Left lung (tissue), 10 donors: ENCODE measurements around the gene CEBPA. TPM values are rescaled to one million over a fixed set of nuclear protein-coding genes. Genes with fewer than 3 reads are reported as not detected.
"Not testable (repeated sequence)": the region's sequence is repeated elsewhere in the genome, so short reads cannot be mapped to it uniquely, and the experiment has no call there.

ENCODE experiments used
- ATAC-seq: fragments of 200-7000 bp; cut with Tn5 transposase; one replicate; pipeline ENCODE4 v1.9.1; 2020; ENCODE audit warnings: moderate library complexity
- DNase-seq, 4 donors: peaks; one replicate each; pipeline ENCODE4 v3.0.0-alpha.2; 2013 to 2020
- H3K27ac ChIP-seq, 2 donors: fragments of 200-600 bp; sonication (generic) in 1 of 2; one replicate each; pipeline versions ENCODE4 v1.5.0 to v1.8.0; 2020 to 2021
- H3K27me3 ChIP-seq, 2 donors: fragments of 200-600 bp; sonication (generic) in 1 of 2; one replicate each; pipeline versions ENCODE4 v1.5.0 to v1.8.0; 2020 to 2021
- H3K36me3 ChIP-seq, 2 donors: fragments of 200-600 bp; sonication (generic) in 1 of 2; one replicate each; pipeline versions ENCODE4 v1.5.0 to v1.8.0; 2020 to 2021
- H3K4me1 ChIP-seq, 2 donors: fragments of 200-600 bp; one replicate each; pipeline ENCODE4 v1.8.0; 2021
- H3K4me3 ChIP-seq, 2 donors: fragments of 200-600 bp; sonication (generic) in 1 of 2; one replicate each; pipeline versions ENCODE4 v1.5.0 to v1.8.0; 2020 to 2021; ENCODE audit warnings: mild to moderate bottlenecking in 1 of 2
- H3K9me3 ChIP-seq, 2 donors: fragments of 200-600 bp; sonication (generic) in 1 of 2; one replicate each; pipeline versions ENCODE4 v1.5.0 to v1.8.0; 2020 to 2021
- intact Hi-C, 2 donors: fragments of 100-400 bp; cut with DNase I; formaldehyde crosslinking; loops; one replicate each; pipeline versions ENCODE4 v1.11.2 to v1.14.2; 2022
- polyA plus RNA-seq, 6 donors: library from polyadenylated mRNA; unstranded; fragments of 120-200 nt; gene quantifications; one replicate each; pipeline ENCODE4 v1.2.1, GENCODE V29; 2013; ENCODE audit not compliant: insufficient read length in 6 of 6
- total RNA-seq, 2 donors: library from RNA; stranded (reverse); fragmentation: NEBNext Ultra II Directional; extraction: Animal tissue kit (Norgen Biotek cat#: 25700); gene quantifications; one replicate each; pipeline ENCODE4 v1.2.1, GENCODE V29; 2021
- TF ChIP-seq, protein P1 (sequence below), 2 donors: fragments of 200-600 bp; sonication (generic) in 1 of 2; IDR thresholded peaks; one replicate each; pipeline versions ENCODE4 v1.5.0 to v1.8.0; 2021; ENCODE audit warnings: antibody characterized with exemption in 2 of 2
- donor health status: DM: no; HTN: yes; CAD: no.
- donor health status: DM: no; HTN: no; CAD: no.

The CEBPA gene
- total and polyA plus RNA-seq, 8 donors, result 11.2 to 93.8 (median 16.5) TPM

GRCh38 chr19:33317517-33317916 lies 15.2 kb upstream of the CEBPA start:
- H3K4me3 ChIP-seq, result no peak overlapping the region
- no peaks in the 10 kb centered on the region for H3K27me3 ChIP-seq
- ATAC-seq (no peak), DNase-seq (no peak)
- no peaks in the 10 kb centered on the region for H3K4me1 ChIP-seq
- no peak overlapping the region for H3K27ac ChIP-seq
- TF ChIP-seq, protein P1, sequence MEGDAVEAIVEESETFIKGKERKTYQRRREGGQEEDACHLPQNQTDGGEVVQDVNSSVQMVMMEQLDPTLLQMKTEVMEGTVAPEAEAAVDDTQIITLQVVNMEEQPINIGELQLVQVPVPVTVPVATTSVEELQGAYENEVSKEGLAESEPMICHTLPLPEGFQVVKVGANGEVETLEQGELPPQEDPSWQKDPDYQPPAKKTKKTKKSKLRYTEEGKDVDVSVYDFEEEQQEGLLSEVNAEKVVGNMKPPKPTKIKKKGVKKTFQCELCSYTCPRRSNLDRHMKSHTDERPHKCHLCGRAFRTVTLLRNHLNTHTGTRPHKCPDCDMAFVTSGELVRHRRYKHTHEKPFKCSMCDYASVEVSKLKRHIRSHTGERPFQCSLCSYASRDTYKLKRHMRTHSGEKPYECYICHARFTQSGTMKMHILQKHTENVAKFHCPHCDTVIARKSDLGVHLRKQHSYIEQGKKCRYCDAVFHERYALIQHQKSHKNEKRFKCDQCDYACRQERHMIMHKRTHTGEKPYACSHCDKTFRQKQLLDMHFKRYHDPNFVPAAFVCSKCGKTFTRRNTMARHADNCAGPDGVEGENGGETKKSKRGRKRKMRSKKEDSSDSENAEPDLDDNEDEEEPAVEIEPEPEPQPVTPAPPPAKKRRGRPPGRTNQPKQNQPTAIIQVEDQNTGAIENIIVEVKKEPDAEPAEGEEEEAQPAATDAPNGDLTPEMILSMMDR (IDR thresholded peaks at IDR 0.05), result no peak
- peaks cover 0 to 5% of the 10 kb centered on the region in 2 donors for H3K9me3 ChIP-seq
- intact Hi-C loops, result no loop called here
- H3K36me3 ChIP-seq, result no peaks in the 10 kb centered on the region

DNA sequence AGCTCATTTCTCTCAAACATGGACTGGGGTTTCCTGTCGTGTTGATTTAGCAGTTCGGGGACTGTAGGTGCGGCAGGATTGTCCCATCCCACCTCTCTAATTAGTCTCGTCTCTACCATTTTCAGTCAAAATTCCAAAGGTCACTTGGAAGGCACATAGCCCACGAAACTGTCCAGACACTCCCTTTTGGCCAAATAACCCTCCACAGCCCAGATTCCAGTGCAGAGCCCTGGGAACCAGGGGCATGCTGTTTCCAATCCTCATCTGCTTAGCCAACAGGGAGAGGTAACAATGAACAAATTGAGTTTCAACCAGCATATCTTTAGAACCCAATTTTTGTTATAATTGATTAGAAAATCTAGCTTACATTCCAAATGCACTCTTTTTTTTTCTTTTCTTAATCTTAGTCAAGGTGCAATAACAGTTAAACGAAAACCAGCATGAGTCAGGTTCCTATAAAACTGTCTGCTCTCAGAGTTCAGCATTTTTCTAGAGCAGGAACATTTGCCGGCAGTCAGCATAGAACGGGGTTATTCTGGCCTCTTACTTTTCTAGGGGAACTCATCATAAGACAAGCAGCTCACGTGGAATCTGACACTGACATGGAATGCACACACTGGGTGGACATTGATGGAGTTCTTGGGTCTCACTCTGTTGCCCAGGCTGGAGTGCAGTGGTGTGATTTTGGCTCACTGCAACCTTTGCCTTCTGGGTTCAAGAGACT lies 14.4 kb upstream of the CEBPA start:
- H3K36me3 ChIP-seq, result no peaks in the 10 kb centered on the region
- intact Hi-C loops, result no loop called here
- DNase-seq (no peak), ATAC-seq (no peak)
- H3K9me3 ChIP-seq, result peaks cover 0 to 4% of the 10 kb centered on the region in 2 donors
- H3K4me1 ChIP-seq, result no peaks in the 10 kb centered on the region
- H3K27ac ChIP-seq, result no peak overlapping the region
- H3K27me3 ChIP-seq, result no peaks in the 10 kb centered on the region
- no peak overlapping the region for H3K4me3 ChIP-seq
- TF ChIP-seq, protein P1 (IDR thresholded peaks at IDR 0.05), result no peak

DNA sequence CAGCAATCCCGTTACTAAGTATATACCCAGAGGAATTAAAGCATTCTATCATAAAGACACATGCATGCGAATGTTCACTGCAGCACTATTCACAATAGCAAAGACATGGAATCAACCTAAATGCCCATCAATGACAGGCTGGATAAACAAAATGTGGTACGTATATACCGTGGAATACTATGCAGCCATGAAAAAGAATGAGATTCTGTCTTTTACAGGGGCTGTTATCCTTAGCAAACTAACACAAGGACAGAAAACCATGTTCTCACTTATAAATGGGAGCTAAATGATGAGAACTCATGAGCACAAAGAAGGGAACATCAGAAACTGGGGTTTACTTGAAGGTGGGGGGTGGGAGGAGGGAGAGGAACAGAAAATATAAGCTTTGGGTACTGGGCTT lies 10.5 kb upstream of the CEBPA start:
- H3K4me3 ChIP-seq, H3K4me1 ChIP-seq, DNase-seq, intact Hi-C loops, H3K9me3 ChIP-seq, H3K27ac ChIP-seq, ATAC-seq, H3K36me3 ChIP-seq: not testable (repeated sequence)
- peaks cover 0 to 22% of the 10 kb centered on the region in 2 donors for H3K27me3 ChIP-seq

GRCh38 chr19:33312065-33312464 lies 9.7 kb upstream of the CEBPA start:
- peaks cover 0 to 2% of the 10 kb centered on the region in 2 donors for H3K9me3 ChIP-seq
- ATAC-seq (no peak), DNase-seq (no peak)
- no peaks in the 10 kb centered on the region for H3K36me3 ChIP-seq
- H3K4me1 ChIP-seq, result no peaks in the 10 kb centered on the region
- H3K27me3 ChIP-seq, result peaks cover 0 to 22% of the 10 kb centered on the region in 2 donors
- TF ChIP-seq, protein P1 (IDR thresholded peaks at IDR 0.05), result no peak
- no peak overlapping the region for H3K4me3 ChIP-seq
- H3K27ac ChIP-seq, result no peak overlapping the region
- intact Hi-C loops, result no loop called here

DNA sequence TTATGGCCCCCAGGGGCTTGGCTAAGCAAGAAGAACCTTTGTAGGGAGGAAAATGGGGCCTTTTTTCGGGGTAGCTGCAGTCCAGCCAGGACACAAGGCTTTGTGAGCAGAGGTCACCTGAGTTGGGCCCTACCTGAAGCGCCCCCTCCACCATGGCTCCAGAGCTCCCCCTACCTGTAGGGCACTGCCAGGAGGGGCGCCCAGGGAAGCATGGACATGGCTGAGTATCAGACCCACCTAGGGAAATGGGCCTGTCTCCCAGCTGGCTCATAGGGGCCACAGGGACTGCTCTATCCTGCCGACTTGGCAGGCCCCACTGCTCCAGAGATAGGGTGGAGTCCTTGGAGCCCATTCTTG lies 9.0 kb upstream of the CEBPA start:
- DNase-seq (peak in 1 of 4 donors; percentile 85), ATAC-seq (peak; percentile 89)
- Histone ChIP-seq H3K9me3 (peaks cover 0 to 2% of the 10 kb centered on the region in 2 donors), H3K36me3 (no peaks in the 10 kb centered on the region), H3K4me1 (no peaks in the 10 kb centered on the region), H3K27me3 (peaks cover 0 to 22% of the 10 kb centered on the region in 2 donors), H3K27ac (peak overlapping the region; percentile 41 to 53), H3K4me3 (no peak overlapping the region)
- intact Hi-C loops, result no loop called here
- TF ChIP-seq, protein P1 (IDR thresholded peaks at IDR 0.05), result peak in 1 of 2 donors; percentile 62
